Stimulated activated CD8-positive, alpha-beta memory T cell treated with anti-CD3 and anti-CD28 coated beads, Interleukin-2, amount 100 ng/mL, for 1 hour (primary cell): ENCODE data around the gene CLDN34.

Source experiments
- DNase-seq, 2 donors: peaks; one replicate each; pipeline ENCODE4 v3.0.0-alpha.2; 2020; ENCODE audit warnings: low read depth in 2 of 2

CLDN34 gene

DNA sequence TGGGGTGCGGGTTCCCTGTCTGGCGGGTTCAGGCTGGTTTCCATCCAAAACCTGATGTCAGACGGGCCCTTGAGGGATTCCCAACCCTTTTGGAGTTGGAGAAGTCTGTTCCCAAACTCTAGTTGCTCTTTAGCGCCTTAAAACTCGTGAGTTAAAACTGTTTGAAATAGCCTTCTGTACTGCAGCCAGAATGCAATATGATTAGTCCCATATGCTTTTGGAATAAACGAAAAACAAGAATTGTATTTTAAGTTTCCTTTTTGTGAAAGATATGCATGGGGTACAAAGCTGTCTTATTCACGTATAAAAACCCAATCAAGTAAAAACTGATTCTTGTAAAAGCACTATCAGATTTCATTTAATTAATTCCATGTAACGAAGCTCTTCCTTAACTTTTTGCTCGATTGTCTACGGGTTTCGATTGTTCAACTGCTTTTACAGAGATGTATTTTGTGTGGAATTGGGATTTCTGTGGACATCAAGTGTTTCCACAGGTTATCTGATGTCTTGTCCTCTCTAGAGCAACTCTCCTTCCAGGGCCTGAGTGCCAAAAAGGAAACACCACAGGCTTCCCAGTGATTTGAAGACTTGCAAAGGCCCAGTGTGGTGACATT is 49.5 kb downstream of the CLDN34 start:
- no peak for DNase-seq

DNA sequence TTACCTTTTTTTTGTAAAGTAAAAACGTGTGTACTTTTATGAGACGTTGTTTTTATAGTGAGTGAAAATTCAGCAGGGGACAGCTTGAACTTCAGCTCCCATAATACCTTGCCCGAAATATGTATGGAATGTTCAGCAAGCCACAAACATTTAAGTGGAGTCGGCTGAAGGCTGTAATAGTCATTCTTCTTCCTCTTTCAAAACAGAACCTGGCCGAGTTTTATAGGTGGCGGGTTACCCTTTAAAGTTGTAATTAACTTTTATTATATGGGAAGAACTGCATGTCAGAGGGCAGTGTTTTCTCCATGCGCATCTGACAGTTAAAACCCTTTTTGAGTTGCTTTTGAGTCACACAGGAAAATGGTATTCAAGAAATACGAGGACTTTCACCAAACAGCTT is 50.7 kb downstream of the CLDN34 start:
- DNase-seq, result no peak
